Esophagus mucosa (tissue), 1 donor: ENCODE data around the gene FARP2. TPM values are rescaled to one million over a fixed set of nuclear protein-coding genes. Genes with fewer than 3 reads are reported as not detected.

Experiments
- ATAC-seq: fragments of 200-7000 bp; cut with Tn5 transposase; one replicate; pipeline ENCODE4 v1.9.1; 2020
- total RNA-seq: library from RNA; stranded (reverse); gene quantifications from one replicate; pipeline ENCODE4 v1.2.4, GENCODE V29; 2023
- donor health status: DM: yes; HTN: yes; CAD: no.

The FARP2 gene
- total RNA-seq, 1 donor from 2014 or later: 33.5 TPM

- ATAC-seq: peak; percentile 10
Measured at GRCh38 chr2:241461693-241462677, 105.9 kb downstream of the FARP2 start.

- no peak for ATAC-seq
Measured at GRCh38 chr2:241463276-241464135, 107.4 kb downstream of the FARP2 start.

GRCh38 chr2:241465543-241465942 is 109.5 kb downstream of the FARP2 start:
- no peak for ATAC-seq

GRCh38 chr2:241466230-241466629 is 110.1 kb downstream of the FARP2 start:
- ATAC-seq: no peak

GRCh38 chr2:241467777-241468475 is 111.8 kb downstream of the FARP2 start:
- no peak for ATAC-seq

GRCh38 chr2:241468476-241468781 is 112.3 kb downstream of the FARP2 start:
- ATAC-seq: no peak

- no peak for ATAC-seq
Measured at GRCh38 chr2:241469746-241470145, 113.7 kb downstream of the FARP2 start.

GRCh38 chr2:241473399-241473798 is 117.3 kb downstream of the FARP2 start:
- ATAC-seq: no peak

- no peak for ATAC-seq
Measured at GRCh38 chr2:241475267-241475666, 119.2 kb downstream of the FARP2 start.

- no peak for ATAC-seq
Measured at GRCh38 chr2:241478166-241478565, 122.1 kb downstream of the FARP2 start.

GRCh38 chr2:241479026-241479898 is 123.2 kb downstream of the FARP2 start:
- no peak for ATAC-seq

- ATAC-seq: no peak
Measured at GRCh38 chr2:241481687-241482086, 125.6 kb downstream of the FARP2 start.

- no peak for ATAC-seq
Measured at GRCh38 chr2:241482126-241482955, 126.3 kb downstream of the FARP2 start.

GRCh38 chr2:241483305-241483704 is 127.2 kb downstream of the FARP2 start:
- ATAC-seq: no peak

- no peak for ATAC-seq
Measured at GRCh38 chr2:241485172-241485911, 129.3 kb downstream of the FARP2 start.

- ATAC-seq: no peak
Measured at GRCh38 chr2:241489088-241489487, 133.0 kb downstream of the FARP2 start.

GRCh38 chr2:241489733-241490680 is 133.9 kb downstream of the FARP2 start:
- peak; percentile 43 for ATAC-seq

- peak; percentile 5 for ATAC-seq
Measured at GRCh38 chr2:241490825-241491506, 134.9 kb downstream of the FARP2 start.
